OCI-LY3 (cell line): ENCODE measurements around the gene RAP2C.

Experiments used
- CTCF ChIP-seq: fragments of 200-600, 300-600 bp; sonication (generic); IDR thresholded peaks from 2 replicates; pipeline ENCODE4 v1.5.1; 2014; ENCODE audit warnings: antibody characterized with exemption, low read length, low read depth
- EZH2phosphoT487 ChIP-seq: fragments of 200-600 bp; shearing (Covaris generic); IDR thresholded peaks from 2 replicates; pipeline ENCODE4 v1.6.1; 2018; ENCODE audit warnings: antibody characterized with exemption, mixed run types, low read depth

- TF ChIP-seq CTCF (no peak), EZH2phosphoT487 (no peak)
Measured at GRCh38 chrX:132169554-132169953, 49.7 kb downstream of the RAP2C start.
